Measurements from ENCODE around the gene PCDHGB3.
"Not testable (repeated sequence)": the region's sequence is repeated elsewhere in the genome, so short reads cannot be mapped to it uniquely, and the experiment has no call there.

PCDHGB3 gene

DNA sequence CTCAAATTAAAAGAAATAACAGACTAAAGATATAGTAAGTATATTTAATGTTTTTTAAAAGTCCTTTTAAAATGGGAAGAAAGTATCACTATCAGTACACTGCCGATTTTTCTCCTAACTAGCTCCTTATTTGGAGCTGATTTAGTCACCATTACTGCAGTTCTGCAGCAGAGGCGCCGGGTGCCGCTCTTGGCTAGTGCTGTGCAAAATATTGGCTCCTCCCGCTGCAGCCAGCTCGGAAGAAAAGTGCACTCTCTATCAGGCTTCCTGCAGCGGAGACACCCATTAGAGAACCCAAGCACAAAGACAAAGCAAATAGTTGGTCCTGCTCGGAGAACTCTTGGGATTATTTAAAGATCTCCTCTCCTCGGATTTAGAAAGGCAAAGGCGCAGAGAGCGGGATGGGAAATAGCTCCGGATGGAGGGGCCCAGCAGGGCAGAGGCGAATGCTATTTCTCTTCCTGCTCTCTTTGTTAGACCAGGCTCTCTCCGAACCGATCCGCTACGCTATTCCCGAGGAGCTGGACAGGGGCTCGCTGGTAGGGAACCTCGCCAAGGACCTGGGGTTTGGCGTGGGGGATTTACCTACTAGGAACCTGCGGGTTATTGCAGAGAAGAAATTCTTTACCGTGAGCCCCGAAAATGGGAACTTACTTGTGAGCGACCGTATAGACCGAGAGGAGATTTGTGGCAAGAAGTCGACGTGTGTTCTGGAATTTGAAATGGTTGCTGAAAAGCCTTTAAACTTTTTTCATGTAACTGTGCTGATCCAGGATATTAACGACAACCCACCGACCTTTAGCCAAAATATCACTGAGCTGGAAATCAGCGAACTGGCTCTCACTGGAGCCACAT, at the start of gene PCDHGB3:
PCDHGB3 (plus strand) TSS at position 249 of the 855 bp plus-strand sequence; CDS start at position 402, 153 bp downstream.
- DNase-seq: no peak

DNA sequence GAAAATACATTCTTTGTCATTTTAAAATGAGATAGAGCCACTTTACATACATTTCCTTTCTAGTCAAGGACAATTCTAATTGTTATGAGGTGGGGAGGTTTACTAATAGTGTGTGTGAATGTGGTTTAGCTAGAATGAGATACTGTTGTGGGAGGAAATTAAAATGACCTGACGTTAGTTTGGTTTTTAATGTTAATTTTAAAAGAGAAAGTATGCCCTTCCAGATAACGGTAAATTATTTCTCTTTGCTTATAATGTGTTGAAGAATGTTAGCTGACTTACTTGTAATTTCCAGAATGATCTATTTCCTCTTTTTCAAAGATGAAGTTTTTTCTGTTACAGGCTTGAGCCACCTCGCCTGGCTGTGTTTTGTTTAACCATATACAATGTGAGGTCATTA, 47.8 kb upstream of the PCDHGB3 start:
- no peak for DNase-seq

- DNase-seq: no peak
Observed at GRCh38 chr5:141326088-141326854, 43.8 kb upstream of the PCDHGB3 start.

GRCh38 chr5:141328231-141328630, 41.8 kb upstream of the PCDHGB3 start:
- DNase-seq: no peak

DNA sequence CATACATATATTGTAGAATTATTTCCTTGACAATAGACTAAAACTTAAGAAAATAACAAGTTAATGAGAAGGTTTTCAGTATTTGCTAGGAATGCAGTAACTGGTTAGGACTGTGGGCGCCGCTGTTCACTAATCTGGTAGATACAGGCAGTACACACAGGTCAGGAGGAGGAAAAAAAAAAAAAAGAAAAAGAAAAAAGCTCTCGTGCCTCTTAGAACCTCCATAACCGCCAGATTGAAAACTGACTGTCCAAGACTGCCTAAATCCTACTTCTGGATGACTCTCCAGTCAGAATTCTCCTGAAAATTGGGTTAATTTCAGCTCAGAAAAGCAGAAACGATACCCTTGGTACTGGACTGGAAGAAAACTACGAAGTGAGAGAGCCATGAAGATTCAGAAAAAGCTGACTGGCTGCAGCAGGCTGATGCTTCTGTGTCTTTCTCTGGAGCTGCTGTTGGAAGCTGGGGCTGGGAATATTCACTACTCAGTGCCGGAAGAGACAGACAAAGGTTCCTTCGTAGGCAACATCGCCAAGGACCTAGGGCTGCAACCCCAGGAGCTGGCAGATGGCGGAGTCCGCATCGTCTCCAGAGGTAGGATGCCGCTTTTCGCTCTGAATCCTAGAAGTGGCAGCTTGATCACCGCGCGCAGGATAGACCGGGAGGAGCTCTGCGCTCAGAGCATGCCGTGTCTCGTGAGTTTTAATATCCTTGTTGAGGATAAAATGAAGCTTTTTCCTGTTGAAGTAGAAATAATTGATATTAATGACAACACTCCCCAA, 39.6 kb upstream of the PCDHGB3 start, which contains the start of gene PCDHGA1:
PCDHGA1 (plus strand) TSS at position 216 of the 782 bp plus-strand sequence.
- DNase-seq: peak; percentile 41

GRCh38 chr5:141332571-141332970, 37.5 kb upstream of the PCDHGB3 start:
- not testable (repeated sequence) for DNase-seq

- no peak for DNase-seq
Observed at GRCh38 chr5:141338538-141339306, 31.3 kb upstream of the PCDHGB3 start, which contains the start of gene PCDHGA2. Gene PCDHGA2 (plus strand): TSS chr5:141338760.

DNA sequence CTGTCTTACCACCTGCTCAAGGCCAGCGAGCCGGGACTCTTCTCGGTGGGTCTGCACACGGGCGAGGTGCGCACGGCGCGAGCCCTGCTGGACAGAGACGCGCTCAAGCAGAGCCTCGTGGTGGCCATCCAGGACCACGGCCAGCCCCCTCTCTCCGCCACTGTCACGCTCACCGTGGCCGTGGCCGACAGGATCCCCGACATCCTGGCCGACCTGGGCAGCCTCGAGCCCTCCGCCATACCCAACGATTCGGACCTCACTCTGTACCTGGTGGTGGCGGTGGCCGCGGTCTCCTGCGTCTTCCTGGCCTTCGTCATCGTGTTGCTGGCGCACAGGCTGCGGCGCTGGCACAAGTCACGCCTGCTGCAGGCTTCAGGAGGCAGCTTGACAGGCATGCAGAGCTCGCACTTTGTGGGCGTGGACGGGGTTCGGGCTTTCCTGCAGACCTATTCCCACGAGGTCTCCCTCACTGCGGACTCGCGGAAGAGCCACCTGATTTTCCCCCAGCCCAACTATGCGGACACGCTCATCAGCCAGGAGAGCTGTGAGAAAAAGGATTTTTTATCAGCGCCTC, 29.2 kb upstream of the PCDHGB3 start:
- not testable (repeated sequence) for DNase-seq

GRCh38 chr5:141342773-141343172, 27.3 kb upstream of the PCDHGB3 start:
- no peak for DNase-seq

GRCh38 chr5:141343242-141343952, 26.6 kb upstream of the PCDHGB3 start, which contains the start of gene PCDHGA3:
Gene PCDHGA3 (plus strand): TSS chr5:141343829. CDS start chr5:141344034, 205 bp downstream.
- DNase-seq: no peak

DNA sequence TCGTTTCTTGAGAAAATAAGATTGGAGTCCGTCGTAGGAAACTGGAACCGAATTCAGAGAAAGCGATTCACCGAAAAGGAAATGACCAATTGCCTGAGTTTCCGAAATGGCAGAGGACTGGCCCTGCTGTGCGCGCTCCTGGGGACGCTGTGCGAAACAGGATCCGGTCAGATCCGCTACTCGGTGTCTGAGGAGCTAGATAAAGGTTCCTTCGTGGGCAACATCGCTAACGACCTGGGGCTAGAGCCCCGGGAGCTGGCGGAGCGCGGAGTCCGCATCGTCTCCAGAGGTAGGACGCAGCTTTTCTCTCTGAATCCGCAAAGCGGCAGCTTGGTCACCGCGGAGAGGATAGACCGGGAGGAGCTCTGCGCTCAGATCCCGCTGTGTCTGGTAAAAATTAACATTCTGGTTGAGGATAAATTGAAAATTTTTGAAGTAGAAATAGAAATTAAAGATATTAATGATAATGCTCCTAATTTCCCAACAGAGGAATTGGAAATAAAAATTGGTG, 26.0 kb upstream of the PCDHGB3 start:
- DNase-seq: no peak

GRCh38 chr5:141345327-141345726, 24.7 kb upstream of the PCDHGB3 start:
- no peak for DNase-seq

GRCh38 chr5:141346017-141346416, 24.0 kb upstream of the PCDHGB3 start:
- not testable (repeated sequence) for DNase-seq

- peak; percentile 42 for DNase-seq
Observed at GRCh38 chr5:141349917-141350619, 20.0 kb upstream of the PCDHGB3 start, which contains the start of gene PCDHGB1. Gene PCDHGB1 (plus strand): TSS chr5:141350099. CDS start chr5:141350261, 162 bp downstream.

GRCh38 chr5:141351591-141351990, 18.5 kb upstream of the PCDHGB3 start:
- no peak for DNase-seq

- DNase-seq: no peak
Observed at GRCh38 chr5:141354900-141355469, 15.1 kb upstream of the PCDHGB3 start, which contains the start of gene PCDHGA4. Gene PCDHGA4 (plus strand): TSS chr5:141355021. CDS start chr5:141355108, 87 bp downstream.

- DNase-seq: no peak
Observed at GRCh38 chr5:141355641-141356040, 14.4 kb upstream of the PCDHGB3 start.

- DNase-seq: no peak
Observed at GRCh38 chr5:141356133-141356532, 13.9 kb upstream of the PCDHGB3 start.

GRCh38 chr5:141356950-141357349, 13.1 kb upstream of the PCDHGB3 start:
- no peak for DNase-seq

Measured in DMS 273 treated with DMSO at 0.1 percent for 48 hours (cell line).